Osteocyte (in vitro differentiated cells): ENCODE results near the gene WDR1. TPM values are rescaled to one million over a fixed set of nuclear protein-coding genes. Genes with fewer than 3 reads are reported as not detected.

Experiments used
- DNase-seq: peaks from one replicate; pipeline ENCODE4 v3.0.0; 2021; ENCODE audit warnings: mixed read lengths; ENCODE audit not compliant: unreplicated experiment; ENCODE audit errors: extremely low spot score
- H3K27ac Mint-ChIP-seq: one replicate; pipeline ENCODE4 v1.8.0; 2021; ENCODE audit warnings: mild to moderate bottlenecking, mixed read lengths; ENCODE audit not compliant: unreplicated experiment
- H3K27me3 Mint-ChIP-seq: one replicate; pipeline ENCODE4 v1.8.0; 2021; ENCODE audit warnings: mixed read lengths; ENCODE audit not compliant: unreplicated experiment
- H3K36me3 Mint-ChIP-seq: one replicate; pipeline ENCODE4 v1.8.0; 2021; ENCODE audit warnings: mixed read lengths; ENCODE audit not compliant: unreplicated experiment
- H3K4me1 Mint-ChIP-seq: one replicate; pipeline ENCODE4 v1.8.0; 2021; ENCODE audit warnings: mixed read lengths; ENCODE audit not compliant: unreplicated experiment
- H3K4me3 Mint-ChIP-seq: one replicate; pipeline ENCODE4 v1.8.0; 2021; ENCODE audit warnings: mild to moderate bottlenecking, moderate library complexity, mixed read lengths; ENCODE audit not compliant: unreplicated experiment
- H3K9me3 Mint-ChIP-seq: one replicate; pipeline ENCODE4 v1.8.0; 2021; ENCODE audit warnings: mixed read lengths; ENCODE audit not compliant: unreplicated experiment
- total RNA-seq: library from RNA; stranded (reverse); gene quantifications from 2 replicates; pipeline ENCODE4 v1.2.1, GENCODE V29; 2021
- TF ChIP-seq, protein P1 (sequence below): fragments of 200-600 bp; sonication (generic); IDR thresholded peaks from 2 replicates; pipeline ENCODE4 v1.5.0; 2021; ENCODE audit warnings: antibody characterized with exemption, mild to moderate bottlenecking, moderate library complexity

WDR1 gene
- total RNA-seq, 1 donor from 2014 or later: 537 TPM

DNA sequence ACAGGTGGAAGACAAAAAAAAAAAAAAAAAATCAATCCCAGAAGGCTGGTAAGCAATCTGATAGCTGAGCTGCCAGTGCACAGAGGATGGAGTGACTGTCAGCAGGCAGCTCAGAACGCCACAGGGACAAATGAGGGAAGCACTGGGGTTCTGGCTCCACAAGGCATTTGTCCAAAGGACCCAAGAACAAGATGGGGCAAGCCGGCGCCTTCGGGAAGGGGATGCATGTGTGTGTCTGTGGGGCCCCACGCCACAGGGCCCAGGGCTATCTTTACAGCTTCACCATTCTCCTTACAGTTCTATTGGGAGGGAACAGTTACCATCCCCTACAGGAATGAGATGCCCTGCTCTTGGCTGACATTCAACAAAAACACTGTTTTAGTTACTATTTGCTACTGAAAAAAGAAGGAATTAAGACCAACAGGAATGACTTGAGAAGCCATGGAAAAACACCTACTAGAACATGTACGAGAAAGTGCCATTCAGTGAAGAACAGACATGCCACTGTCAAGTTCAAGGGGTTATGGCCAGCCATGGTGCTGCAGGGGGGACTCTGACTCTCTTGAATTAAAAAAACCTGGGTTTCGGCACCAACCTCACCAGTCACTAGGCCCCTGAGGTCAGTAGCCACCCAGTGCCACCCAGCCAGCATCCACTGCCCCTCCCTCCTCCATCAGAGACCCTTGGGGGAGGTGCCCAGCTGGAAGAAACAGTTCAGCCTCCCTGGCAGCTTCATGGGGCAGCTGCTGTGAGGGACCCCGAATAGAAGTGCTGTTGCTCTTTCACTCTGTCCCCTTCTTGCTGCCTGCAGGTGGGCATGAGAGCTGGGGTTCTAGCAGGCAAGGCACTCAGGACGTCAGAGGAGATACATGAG lies 18.5 kb downstream of the WDR1 start:
- Mint-ChIP-seq H3K27me3 (no peaks in the 10 kb centered on the region), H3K36me3 (peaks cover 47% of the 10 kb centered on the region), H3K4me3 (peak overlapping the region; percentile 3), H3K4me1 (peaks cover 98% of the 10 kb centered on the region), H3K27ac (peak overlapping the region; percentile 97), H3K9me3 (no peaks in the 10 kb centered on the region)
- DNase-seq: no peak
- TF ChIP-seq, protein P1, sequence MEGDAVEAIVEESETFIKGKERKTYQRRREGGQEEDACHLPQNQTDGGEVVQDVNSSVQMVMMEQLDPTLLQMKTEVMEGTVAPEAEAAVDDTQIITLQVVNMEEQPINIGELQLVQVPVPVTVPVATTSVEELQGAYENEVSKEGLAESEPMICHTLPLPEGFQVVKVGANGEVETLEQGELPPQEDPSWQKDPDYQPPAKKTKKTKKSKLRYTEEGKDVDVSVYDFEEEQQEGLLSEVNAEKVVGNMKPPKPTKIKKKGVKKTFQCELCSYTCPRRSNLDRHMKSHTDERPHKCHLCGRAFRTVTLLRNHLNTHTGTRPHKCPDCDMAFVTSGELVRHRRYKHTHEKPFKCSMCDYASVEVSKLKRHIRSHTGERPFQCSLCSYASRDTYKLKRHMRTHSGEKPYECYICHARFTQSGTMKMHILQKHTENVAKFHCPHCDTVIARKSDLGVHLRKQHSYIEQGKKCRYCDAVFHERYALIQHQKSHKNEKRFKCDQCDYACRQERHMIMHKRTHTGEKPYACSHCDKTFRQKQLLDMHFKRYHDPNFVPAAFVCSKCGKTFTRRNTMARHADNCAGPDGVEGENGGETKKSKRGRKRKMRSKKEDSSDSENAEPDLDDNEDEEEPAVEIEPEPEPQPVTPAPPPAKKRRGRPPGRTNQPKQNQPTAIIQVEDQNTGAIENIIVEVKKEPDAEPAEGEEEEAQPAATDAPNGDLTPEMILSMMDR: no peak

DNA sequence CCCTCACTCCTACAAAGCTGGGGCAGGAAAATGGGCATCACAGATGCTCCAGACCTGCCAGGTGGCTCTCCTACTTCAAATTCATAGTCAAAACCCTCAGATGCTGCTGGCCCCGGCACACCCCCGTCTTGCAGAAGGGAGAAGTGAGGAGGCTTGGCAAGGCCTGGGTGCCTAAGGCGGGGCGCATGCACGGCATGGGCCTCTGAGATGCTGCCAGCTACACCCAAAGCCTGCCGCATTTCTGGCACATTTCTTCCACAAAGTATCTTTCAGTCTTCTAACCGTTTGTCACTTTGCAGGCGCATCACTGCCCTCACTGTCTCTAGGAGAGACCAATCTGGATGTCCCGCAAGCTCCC lies 19.6 kb downstream of the WDR1 start:
- TF ChIP-seq, protein P1: no peak
- Mint-ChIP-seq H3K27ac (peak overlapping the region; percentile 97), H3K4me1 (peaks cover 98% of the 10 kb centered on the region), H3K27me3 (no peaks in the 10 kb centered on the region), H3K4me3 (no peak overlapping the region), H3K9me3 (no peaks in the 10 kb centered on the region), H3K36me3 (peaks cover 50% of the 10 kb centered on the region)
- DNase-seq: no peak

DNA sequence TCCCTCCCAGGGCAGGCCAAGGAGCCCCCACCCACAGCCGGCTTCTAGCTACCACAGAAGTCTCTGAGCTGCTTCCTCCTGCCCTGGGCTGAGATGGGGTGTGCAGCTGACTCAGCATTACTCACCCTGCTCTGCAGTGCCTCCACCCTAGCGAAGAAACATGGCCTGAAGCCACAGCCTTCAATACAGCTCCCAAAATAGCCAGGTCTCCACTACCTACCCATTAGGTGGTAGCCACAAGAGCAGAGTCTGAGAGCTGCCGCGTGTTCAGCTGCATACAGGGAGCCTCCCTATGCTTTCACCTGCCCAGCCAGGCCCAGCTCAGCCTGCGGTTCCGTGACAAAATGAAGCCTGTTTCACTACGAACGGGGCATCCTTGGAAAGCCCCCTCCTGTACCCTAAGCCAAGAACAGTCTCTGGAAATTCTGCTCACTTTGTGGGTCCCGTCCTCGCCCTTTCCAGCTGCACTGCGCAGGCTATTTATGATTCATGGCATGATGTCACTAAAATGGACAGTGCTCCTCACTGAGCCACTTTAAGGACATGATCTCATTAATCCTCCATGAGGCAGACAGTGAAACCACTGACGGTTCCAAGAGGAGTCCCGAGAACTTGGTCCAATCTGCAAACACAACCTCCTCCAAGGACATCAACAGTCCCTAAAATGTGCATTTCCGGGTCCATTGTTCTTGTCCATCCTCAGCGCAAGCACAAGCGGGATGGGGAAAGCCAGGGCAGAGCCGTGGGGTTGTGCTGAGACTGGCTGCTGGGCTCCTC lies 20.2 kb downstream of the WDR1 start:
- Mint-ChIP-seq H3K27me3 (no peaks in the 10 kb centered on the region), H3K27ac (peak overlapping the region; percentile 97), H3K4me3 (peak overlapping the region; percentile 26), H3K36me3 (peaks cover 48% of the 10 kb centered on the region), H3K9me3 (no peaks in the 10 kb centered on the region), H3K4me1 (peaks cover 98% of the 10 kb centered on the region)
- TF ChIP-seq, protein P1: no peak
- DNase-seq: no peak

DNA sequence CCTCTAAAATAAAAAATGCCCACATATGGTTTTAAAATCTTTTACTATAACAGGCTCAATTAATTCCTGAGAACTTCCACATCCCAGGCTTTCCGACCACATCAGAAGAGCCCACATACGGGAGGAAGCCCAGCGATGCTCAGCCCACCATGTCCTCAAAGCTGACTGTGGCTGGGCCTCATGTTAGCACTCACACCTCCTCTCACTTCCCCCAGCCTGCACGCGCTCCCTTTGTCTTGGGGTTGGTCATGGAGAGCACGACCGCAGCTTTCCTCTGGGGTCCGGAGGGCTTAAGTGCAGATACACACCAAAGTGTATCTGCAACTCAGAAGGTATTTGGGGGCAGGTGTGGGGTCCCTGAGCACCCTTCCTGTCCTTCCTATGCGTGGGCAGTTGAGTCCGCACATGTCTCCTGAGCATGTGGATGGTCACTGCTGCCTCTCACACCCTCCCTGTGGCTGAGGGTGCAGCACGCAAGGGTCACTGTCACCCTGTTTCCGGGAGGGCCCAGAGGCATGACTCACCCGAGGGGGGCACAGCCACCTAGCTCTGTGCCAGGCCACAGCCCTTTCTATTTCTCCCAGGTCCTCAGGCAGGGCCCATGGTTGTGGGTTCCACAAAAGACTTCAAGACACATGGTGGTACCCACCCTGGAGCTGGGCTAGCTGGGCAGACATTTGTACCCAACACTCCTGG lies 21.2 kb downstream of the WDR1 start:
- H3K9me3 Mint-ChIP-seq: no peaks in the 10 kb centered on the region
- H3K27me3 Mint-ChIP-seq: no peaks in the 10 kb centered on the region
- TF ChIP-seq, protein P1: no peak
- DNase-seq: no peak
- peak overlapping the region; percentile 97 for H3K27ac Mint-ChIP-seq
- peak overlapping the region; percentile 14 for H3K4me3 Mint-ChIP-seq
- H3K4me1 Mint-ChIP-seq: peaks cover 96% of the 10 kb centered on the region
- peaks cover 50% of the 10 kb centered on the region for H3K36me3 Mint-ChIP-seq
